Activated effector memory CD4-positive, alpha-beta T cell treated with Interleukin-2 at 50 U/mL for 16 hours (primary cell): ENCODE results near the gene LMBR1L.
"Not testable (repeated sequence)": the region's sequence is repeated elsewhere in the genome, so short reads cannot be mapped to it uniquely, and the experiment has no call there.

Experiments
- DNase-seq: peaks from one replicate; pipeline ENCODE4 v3.0.0-alpha.2; 2020

Gene LMBR1L

GRCh38 chr12:49084438-49084837, 26.2 kb downstream of the LMBR1L start:
- no peak for DNase-seq

DNA sequence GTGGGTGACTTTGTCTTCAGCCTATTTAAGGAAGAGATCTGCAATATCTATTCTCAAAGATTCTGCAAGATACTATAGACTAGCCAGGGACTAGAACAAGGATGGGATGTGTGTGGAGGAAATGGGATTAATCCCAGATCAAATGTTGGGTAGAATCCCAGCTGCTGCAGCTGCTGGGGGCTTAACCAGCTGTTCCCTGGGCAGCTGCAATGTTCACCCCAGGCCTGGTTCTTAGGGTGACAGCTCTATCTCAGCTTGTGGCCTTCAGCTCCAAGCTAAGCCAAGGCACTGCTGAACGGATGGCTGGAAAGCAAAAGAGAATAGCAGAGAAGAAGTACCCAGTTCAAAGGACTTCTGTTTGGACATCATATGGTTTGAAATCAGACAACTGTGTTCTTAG, 30.9 kb downstream of the LMBR1L start:
- no peak for DNase-seq

DNA sequence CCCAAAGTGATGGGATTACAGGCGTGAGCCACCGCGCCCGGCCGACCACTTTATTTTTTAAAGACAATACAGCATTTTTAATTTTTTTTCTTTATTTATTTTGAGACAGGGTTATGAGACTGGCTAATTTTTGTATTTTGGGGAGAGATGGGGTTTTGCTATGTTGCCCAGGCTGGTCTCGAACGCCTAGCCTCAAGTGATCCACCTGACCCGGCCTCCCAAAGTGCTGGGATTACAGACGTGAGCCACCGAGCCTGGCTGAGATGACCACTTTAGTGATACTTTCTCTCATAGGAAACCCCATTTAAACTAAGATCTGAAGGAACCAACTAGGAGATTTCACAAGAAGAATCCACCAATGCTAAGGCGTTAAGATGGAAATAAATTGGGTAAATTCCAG, 39.7 kb downstream of the LMBR1L start:
- no peak for DNase-seq

GRCh38 chr12:49069507-49070346, 40.9 kb downstream of the LMBR1L start, which contains the start of gene RHEBL1:
Gene RHEBL1 (minus strand): TSS chr12:49069979. CDS start chr12:49069785, 194 bp downstream.
- DNase-seq = peak; percentile 97

DNA sequence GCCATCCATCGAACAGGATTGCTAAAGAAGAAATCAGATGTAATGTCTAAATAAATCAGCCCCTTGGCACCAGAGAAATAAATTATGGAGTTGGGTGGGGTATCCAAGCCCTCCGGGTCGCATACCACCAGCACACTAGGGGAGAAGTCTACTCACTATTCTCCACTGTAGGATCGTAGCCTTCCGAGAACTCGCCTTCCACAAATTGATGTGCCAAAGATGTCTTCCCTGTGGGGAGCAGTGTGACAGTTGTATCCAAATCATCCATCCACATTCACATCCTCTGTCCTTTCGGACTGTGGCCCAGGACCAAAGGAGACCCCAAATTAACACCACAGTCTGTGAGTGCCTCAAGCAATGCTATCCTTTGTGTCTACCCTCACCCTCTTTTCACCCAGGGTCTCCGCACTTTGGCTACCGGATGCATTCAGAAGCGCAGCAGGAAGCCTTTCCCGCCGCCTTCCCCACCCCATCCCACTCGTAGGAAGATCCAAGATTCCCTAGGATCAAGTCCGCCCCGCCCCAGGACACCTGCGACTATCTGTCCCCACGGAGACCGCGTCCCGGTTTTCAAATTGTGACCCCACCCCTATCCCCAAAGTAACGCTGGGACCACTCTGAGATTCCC, 41.7 kb downstream of the LMBR1L start:
- DNase-seq = no peak

DNA sequence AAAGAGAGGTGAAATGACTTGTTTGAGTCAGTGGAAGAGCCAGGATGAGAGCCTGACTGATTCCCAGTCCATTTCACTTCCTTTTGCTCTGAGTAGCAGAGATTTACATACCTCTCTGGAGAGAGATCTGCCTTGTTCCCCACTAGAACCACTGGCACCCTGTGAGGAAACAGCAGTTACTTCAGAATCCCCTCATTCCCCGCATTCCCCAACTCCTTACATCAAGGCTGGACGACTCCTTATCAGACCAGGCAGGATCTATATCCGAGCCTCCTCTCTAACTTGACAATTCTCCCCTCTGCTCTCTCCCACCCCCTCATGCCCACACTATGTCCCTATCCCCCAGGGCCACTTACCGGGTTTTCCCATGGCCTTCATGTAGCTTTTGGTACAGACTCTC, 44.5 kb downstream of the LMBR1L start:
- no peak for DNase-seq

- no peak for DNase-seq
These were observed 45.9 kb downstream of the LMBR1L start for GRCh38 chr12:49064767-49065152.

DNA sequence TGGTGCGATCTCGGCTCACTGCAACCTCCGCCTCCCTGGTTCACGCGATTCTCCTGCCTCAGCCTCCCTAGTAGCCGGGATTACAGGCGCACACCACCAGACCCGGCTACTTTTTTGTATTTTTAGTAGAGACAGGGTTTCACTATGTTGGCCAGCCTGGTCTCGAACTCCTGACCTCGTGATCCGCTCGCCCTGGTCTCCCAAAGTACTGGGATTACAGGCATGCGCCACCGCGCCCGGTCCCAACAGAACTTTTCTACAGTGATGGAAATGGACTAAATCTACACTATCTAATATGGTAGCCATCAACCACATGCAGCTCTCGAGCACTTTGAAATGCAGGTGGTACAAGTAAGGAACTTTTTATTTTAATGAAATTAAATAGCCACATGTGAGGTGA, 48.7 kb downstream of the LMBR1L start:
- not testable (repeated sequence) for DNase-seq

DNA sequence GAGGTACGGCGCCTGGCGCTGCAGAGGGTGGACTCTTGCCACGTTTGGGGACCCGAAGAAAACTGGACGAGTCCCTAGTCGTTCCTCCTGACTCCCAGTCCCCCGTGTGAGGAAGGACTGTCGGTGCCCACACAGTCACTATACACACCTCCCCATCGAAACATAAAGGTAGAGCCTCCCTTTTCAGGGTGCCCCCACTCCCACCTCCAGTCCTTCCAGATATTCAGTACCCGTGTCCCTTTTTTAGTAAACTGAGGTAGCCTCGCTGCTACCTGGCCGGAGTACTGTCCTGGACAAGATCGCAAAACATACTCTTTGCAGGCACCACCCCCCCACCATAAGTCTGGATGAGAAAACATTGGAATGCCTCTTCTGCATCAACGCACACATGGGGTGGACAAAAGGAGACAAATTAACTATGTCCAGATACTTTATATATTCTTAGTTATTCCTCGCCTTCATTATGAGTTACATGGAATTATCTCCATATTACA, 49.4 kb downstream of the LMBR1L start:
- DNase-seq = no peak

DNA sequence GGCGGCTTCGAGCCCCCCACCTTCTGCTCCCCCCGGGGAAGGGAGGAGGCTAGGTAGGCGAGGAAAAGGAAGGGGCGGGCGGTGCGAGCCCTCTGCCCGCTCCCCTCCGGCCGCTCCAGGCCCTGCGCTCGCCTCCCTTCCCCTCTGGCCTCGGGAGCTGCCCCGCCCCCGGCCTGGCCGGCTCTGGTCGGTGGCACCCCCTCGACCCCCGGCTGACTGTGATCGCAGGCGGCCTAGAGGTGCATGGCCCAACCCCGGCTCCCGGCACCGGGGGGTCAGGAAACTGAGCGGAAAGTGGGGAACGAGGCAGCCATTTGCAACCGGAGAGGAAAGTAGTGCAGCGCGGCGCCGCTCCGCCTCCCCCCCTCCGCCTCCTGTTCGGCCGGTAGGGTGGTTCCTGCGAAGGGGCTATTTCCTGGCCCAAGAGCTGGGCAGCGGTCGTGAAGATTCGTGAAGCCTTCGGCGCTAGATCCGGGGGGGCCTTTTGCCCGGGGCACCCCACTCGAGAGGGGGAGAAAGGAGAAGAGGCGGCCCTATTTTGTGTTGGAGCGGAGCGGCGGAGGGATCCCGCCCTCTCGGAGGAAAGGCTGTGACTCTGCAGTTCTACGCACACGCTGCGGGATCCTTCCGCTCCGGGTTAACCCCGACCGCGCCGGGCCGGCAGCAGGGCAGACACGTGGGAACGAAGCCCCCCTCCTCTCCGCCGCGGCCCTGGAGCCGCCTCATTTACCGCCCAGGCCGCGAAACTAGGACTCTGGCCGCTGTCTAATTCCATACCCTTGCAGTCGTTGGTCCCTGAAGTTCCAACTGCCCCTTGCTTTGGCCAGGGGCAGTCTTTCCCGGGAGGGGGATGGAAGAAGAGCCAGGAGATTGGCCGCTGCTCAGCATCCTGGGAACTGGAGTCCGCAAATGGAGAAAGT, 50.1 kb downstream of the LMBR1L start, which contains the start of gene KMT2D:
Gene KMT2D, minus strand, starts transcription at position 558 of the 920 bp plus-strand sequence. CDS start 5,470 bp downstream, outside the sequence.
- peak; percentile 82 for DNase-seq

GRCh38 chr12:49059299-49060171, 51.1 kb downstream of the LMBR1L start:
- DNase-seq = no peak

GRCh38 chr12:49059045-49059298, 51.7 kb downstream of the LMBR1L start:
- no peak for DNase-seq

- DNase-seq = no peak
These were observed 52.1 kb downstream of the LMBR1L start for GRCh38 chr12:49058366-49059044.

DNA sequence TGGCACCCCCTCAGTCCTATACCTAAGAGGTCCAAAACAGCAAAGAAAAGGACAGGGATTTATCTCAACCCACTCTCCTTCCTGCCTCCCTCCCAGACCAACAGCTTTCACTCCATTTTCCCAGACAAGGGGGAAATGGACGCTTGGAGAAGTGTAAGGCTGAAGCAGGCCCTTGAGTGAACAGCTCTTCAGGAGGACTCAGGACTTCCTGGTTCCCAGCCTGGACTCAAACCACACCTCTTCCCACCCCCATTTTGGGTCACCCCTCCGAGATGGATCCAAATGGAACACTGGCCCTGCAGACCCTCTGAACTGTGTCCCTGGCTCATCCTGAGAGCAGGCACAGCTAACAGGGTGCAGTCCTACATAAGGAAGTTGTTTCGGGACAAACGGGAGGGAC, 52.8 kb downstream of the LMBR1L start:
- no peak for DNase-seq

DNA sequence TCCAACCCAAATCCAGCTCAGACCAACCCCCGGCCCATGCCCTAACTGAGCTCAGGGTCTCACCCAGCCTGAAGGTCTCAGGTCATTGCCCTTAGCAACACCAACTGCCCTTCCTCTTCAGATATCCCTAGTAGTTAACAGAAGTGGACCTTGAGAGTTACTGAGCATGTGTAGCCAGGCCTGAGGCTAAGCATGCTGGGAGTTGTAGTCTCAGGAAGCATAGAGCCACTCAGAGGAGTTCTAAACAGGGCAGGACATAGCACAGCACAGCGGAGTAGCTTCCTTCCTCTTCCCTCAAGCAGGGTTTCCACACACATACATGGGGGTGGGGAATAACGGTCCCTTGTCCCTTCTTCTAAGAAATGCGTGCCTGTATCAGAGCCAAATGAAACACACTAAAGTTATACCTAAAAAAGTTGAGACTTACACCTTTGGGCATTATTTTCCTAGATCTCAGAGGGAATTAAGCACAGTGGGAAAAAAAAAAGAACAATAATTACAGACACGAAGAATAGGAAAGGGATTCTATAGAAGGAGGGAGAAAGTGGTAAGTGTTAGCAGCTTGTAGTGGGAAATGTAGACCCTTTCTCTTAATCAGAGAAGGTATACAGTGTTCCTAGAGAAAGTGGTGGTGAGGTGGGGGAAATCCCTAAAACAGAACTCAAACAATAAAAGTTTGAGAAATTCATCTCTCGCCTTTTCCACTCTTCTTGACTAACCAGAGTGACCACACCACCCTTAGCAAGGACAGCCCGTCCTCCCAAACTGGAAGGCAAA, 54.5 kb downstream of the LMBR1L start:
- peak; percentile 34 for DNase-seq

- DNase-seq = no peak
These were observed 55.6 kb downstream of the LMBR1L start for GRCh38 chr12:49055092-49055491.

- no peak for DNase-seq
These were observed 56.1 kb downstream of the LMBR1L start for GRCh38 chr12:49054524-49054923.

- no peak for DNase-seq
These were observed 56.6 kb downstream of the LMBR1L start for GRCh38 chr12:49054096-49054495.

DNA sequence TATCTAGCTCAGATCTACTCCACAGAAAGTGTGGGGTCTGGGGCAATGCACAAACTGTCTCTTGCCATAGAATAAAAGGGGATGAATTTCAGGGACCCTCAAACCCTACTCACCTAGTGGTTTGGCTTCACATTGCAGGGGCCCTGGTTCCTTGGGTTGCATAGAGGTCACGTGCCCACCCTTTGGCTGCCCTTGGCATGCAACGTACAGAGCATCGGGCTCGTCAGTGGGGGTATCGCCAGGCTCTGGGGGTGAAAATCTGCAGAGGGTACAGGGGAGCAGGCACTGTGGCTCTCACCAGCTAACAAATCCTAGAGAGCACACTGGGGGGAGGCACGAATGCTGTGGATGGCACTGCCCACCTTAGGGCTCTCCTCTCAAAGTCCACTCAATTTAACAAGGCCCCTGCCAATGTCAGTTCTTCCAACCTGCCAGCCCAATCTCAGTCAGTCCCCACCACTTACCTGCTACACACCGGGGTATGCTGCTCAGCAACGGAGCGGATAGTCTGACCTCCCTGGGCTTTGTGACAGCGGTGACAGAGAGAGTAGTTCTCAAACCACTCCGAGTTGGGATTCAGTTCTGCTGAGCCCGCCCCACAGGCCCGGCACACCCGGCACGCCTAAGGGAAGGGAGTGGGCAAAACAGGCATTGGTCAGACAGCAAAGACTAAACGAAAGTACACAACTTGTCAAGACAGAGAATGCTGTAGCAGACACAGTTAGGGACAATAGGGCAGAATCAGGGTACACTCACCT, 58.0 kb downstream of the LMBR1L start:
- no peak for DNase-seq
